ENCODE results near the gene FAM241A.
"Not testable (repeated sequence)": the region's sequence is repeated elsewhere in the genome, so short reads cannot be mapped to it uniquely, and the experiment has no call there.

FAM241A gene

DNA sequence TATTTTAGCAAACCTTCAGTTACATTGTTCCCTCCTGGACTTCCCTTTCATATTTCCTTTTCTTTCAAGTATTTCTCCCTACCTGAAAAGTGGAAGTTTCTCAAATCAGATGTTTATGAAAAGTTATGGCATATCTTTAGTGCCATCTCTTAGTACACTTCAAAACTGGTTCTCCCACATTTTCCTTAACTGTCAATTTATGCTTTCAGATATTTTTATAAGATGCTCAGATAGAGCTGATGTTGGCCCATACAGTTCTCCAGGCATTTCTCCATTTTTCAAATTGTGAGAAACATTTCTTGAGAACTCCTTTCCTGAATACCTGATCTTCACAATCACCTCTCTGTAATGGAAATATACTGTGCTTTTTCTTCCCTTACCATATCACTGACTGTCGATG lies 53.8 kb downstream of the FAM241A start:
- Mint-ChIP-seq H3K36me3 (no peaks in the 10 kb centered on the region), H3K9me3 (no peaks in the 10 kb centered on the region), H3K27me3 (no peaks in the 10 kb centered on the region), H3K4me3 (no peak overlapping the region), H3K4me1 (peaks cover 13% of the 10 kb centered on the region), H3K27ac (no peak overlapping the region)
- no peak for DNase-seq
- CTCF ChIA-PET: interaction anchor here (1.0 kb wide), 1 partner anchor 99 kb away, joined by 3 read pairs; no protein-coding TSS in a partner anchor

DNA sequence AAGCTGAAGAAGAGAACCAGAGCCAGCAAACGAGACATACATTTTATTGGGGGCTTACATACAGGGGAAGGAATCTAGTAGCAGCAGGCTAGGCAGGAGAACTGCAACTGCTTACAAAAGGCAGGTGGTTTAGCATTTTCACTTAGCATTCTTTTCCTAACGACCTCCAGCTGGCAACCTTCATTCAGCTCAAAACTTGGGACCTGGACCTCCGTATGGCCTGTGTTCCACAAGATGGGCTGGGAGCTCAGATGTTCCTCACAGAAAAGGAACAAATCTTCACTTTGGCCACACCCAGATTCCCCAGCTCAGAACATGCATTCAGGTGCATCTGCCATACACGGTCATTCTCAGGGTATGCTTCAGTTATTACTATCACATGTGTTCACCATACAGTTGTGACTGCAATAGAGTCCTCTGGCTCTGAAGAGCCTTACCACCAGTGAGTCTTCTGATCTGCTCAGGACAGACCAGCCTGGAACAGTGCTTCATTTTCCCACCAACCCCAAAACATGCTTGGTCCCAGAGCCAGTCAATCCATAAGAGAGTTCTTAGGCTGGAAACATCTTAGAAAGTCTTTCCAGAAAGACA lies 56.8 kb downstream of the FAM241A start:
- no peaks in the 10 kb centered on the region for H3K36me3 Mint-ChIP-seq
- H3K4me3 Mint-ChIP-seq: no peak overlapping the region
- CTCF ChIA-PET: interaction anchor here (1.1 kb wide), 1 partner anchor 10 kb away, joined by 3 read pairs; no protein-coding TSS in a partner anchor
- H3K27ac Mint-ChIP-seq: no peak overlapping the region
- peaks cover 13% of the 10 kb centered on the region for H3K4me1 Mint-ChIP-seq
- H3K27me3 Mint-ChIP-seq: no peaks in the 10 kb centered on the region
- DNase-seq: no peak
- H3K9me3 Mint-ChIP-seq: no peaks in the 10 kb centered on the region

GRCh38 chr4:112203593-112203992 lies 58.3 kb downstream of the FAM241A start:
- H3K4me1 Mint-ChIP-seq: peaks cover 13% of the 10 kb centered on the region
- CTCF ChIA-PET: interaction anchor here (0.6 kb wide), 1 partner anchor 128 kb away, joined by 3 read pairs; no protein-coding TSS in a partner anchor
- H3K4me3 Mint-ChIP-seq: no peak overlapping the region

DNA sequence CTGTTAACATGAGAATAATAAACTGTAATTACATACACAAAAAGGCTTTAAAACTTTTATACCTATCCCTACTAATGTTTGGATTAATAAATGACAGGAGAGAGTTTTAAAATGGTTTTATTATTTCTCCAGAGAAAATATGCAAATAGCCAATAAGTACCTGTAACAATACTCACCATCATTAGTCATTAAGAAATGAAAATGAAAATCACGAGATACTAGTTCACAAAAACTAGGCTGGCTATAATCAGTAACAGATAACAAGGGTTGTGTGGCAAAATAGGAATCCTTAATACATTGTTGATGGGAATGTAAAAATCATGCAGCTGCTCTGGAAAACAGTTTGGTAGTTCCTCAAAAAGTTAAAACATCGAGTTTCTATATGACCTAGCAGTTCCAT lies 61.2 kb downstream of the FAM241A start:
- H3K9me3 Mint-ChIP-seq: no peaks in the 10 kb centered on the region
- no peaks in the 10 kb centered on the region for H3K36me3 Mint-ChIP-seq
- H3K27me3 Mint-ChIP-seq: peaks cover 6% of the 10 kb centered on the region
- H3K4me3 Mint-ChIP-seq: no peak overlapping the region
- CTCF ChIA-PET: no interaction called here
- H3K27ac Mint-ChIP-seq: no peak overlapping the region
- no peaks in the 10 kb centered on the region for H3K4me1 Mint-ChIP-seq
- no peak for DNase-seq

More at GRCh38 chr4:112203593-112203992, 58.3 kb downstream of the FAM241A start:
- H3K36me3 Mint-ChIP-seq: no peaks in the 10 kb centered on the region
- no peak for DNase-seq
- no peaks in the 10 kb centered on the region for H3K9me3 Mint-ChIP-seq
- H3K27ac Mint-ChIP-seq: no peak overlapping the region
- no peaks in the 10 kb centered on the region for H3K27me3 Mint-ChIP-seq

DNA sequence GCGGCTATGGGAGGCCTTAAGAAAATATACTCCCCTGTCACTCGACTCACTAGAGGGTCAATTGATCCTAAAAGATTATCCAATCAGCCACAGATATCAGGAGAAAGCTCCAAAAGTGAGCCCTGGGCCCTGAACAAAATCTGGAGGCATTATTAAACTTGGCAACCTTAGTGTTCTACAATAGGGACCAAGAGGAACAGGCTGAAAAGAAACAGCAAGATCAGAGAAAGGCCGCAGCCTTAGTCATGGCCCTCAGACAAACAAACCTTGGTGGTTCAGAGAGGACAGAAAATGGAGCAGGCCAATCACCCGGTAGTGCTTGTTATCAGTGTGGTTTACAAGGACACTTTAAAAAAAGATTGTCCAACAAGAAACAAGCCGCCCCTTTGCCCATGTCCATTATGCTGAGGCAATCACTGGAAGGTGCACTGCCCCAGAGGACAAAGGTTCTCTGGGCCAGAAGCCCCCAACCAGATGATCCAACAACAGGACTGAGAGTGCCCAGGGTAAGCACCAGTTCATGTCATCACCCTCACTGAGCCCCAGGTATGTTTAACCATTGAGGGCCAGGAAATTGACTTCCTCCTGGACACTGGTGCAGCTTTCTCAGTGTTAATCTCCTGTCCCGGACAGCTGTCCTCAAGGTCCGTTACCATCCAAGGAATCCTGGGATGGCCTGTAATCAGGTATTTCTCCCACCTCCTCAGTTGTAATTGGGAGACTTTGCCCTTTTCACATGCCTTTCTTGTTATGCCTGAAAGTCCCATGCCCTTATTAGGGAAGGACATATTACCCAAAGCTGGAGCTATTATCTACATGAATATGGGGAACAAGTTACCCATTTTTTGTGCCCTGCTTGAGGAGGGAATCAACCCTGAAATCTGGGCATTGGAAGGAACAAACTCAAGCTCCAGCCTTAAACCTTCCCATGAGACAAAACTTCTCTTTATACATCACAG lies 63.2 kb downstream of the FAM241A start:
- H3K27ac Mint-ChIP-seq, H3K36me3 Mint-ChIP-seq, H3K4me3 Mint-ChIP-seq, H3K27me3 Mint-ChIP-seq, CTCF ChIA-PET, DNase-seq, H3K4me1 Mint-ChIP-seq, H3K9me3 Mint-ChIP-seq: not testable (repeated sequence)

DNA sequence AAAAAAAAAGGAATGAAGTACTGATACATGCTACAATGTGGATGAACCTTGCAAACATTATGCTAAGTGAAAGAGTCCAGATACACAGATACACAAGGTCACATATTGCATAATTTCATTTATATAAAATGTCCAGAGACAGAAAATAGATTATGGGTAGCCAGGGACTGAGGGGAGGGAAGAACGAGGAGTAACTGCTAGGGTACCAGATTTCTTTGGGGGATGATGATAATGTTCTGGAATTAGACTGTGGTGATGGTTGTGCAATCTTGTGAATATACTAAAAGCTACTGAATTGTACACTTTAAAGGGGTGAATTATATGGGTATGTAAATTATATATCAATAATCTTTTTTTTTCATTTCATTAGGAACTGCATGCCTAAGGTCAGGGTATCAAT lies 65.5 kb downstream of the FAM241A start:
- H3K36me3 Mint-ChIP-seq: no peaks in the 10 kb centered on the region
- H3K4me3 Mint-ChIP-seq: no peak overlapping the region
- H3K9me3 Mint-ChIP-seq: no peaks in the 10 kb centered on the region
- peaks cover 6% of the 10 kb centered on the region for H3K27me3 Mint-ChIP-seq
- H3K4me1 Mint-ChIP-seq: peaks cover 5% of the 10 kb centered on the region
- DNase-seq: no peak
- CTCF ChIA-PET: interaction anchor here (1.0 kb wide), 1 partner anchor 314 kb away, joined by 4 read pairs; no protein-coding TSS in a partner anchor
- H3K27ac Mint-ChIP-seq: no peak overlapping the region

DNA sequence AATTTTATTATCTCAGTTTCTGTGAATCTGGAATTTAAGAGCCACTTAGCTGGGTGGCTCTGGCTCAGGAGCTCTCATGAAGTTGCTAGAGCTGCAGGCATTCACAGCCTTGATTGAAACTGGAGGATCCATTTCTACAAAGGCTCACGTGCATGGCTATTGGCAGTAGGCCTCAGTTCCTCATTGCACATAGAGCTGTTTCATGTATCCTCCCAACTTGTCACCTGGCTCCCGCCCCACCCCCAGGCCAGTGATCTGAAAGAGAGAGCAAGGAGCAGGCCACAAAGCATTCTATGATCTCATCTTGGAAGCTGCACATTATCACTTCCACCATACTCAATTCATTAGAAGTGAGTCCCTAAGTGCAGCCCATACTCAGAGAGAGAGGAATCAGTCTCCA lies 67.8 kb downstream of the FAM241A start:
- peaks cover 5% of the 10 kb centered on the region for H3K4me1 Mint-ChIP-seq

DNA sequence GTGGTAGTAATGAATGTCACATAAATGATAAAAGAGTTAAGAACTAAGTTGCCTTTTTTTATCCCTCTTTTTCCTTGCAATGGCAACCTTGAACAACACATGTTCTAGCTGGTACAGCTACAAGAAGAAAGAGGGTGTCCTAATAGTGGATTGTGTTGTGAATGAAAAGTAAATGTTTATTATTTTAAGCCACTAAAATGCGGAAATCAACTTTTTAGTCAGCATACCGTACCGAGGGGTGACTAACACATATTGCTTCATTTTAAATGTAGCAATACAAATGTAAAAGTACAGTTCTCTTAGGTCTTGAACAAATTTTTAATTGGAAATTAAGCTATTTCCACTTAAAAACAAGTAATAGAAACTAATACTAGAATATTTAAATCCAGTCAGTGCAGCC lies 68.6 kb downstream of the FAM241A start:
- no peak overlapping the region for H3K27ac Mint-ChIP-seq
- no peaks in the 10 kb centered on the region for H3K36me3 Mint-ChIP-seq
- no peak overlapping the region for H3K4me3 Mint-ChIP-seq
- CTCF ChIA-PET: interaction anchor here (1.0 to 4.3 kb wide), 12 partner anchors 14 to 311 kb away, joined by 3 to 18 read pairs (median 5); no protein-coding TSS in a partner anchor
- no peaks in the 10 kb centered on the region for H3K9me3 Mint-ChIP-seq
- DNase-seq: no peak
- H3K4me1 Mint-ChIP-seq: peaks cover 5% of the 10 kb centered on the region
- peaks cover 6% of the 10 kb centered on the region for H3K27me3 Mint-ChIP-seq

More for the DNA sequence above, 67.8 kb downstream of the FAM241A start:
- Mint-ChIP-seq H3K27me3 (peaks cover 6% of the 10 kb centered on the region), H3K27ac (no peak overlapping the region), H3K36me3 (no peaks in the 10 kb centered on the region), H3K9me3 (no peaks in the 10 kb centered on the region), H3K4me3 (no peak overlapping the region)
- CTCF ChIA-PET: interaction anchor here (1.3 to 4.3 kb wide), 4 partner anchors 13 to 311 kb away, joined by 4 to 17 read pairs (median 8); no protein-coding TSS in a partner anchor
- DNase-seq: no peak

DNA sequence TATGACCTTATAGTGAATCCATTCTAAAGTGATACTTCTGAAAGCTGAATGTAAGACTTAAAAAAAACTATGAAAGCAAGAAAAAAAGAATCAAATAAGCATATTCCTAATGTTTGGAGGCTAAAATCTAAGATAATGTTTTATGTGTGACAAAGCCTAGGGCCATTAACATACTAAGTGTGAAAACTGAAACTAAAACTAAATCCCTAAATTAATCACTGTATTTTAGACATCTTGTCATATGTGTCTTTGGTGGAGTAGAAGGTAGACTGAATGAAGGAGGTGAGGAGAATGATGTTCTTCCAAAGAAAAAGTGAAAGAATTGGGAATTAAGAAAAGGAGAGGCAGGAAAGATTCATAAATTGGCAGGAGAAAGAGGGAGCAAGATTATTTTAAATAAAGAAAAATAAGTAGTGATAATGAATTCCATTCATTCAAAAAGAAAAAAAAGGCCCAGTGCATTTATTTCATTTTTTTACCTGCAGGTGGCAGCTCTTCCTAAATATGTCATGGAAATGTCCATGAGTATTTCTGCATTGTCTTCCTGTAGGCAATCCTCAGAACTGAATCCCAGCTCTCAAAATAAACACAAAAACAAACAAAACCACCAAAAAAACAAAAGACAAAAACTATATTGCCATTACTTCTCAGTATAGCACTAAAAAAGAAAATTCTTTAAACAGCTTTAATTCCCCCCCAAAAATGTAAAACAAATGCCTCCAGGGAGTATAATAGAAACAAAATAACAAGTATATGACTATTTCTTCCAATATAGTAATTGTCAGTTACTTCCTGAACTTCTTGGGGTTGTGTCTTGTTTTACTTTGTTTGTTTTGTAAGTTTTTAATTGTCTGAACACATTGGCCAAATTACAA lies 69.4 kb downstream of the FAM241A start:
- no peak for DNase-seq
- H3K9me3 Mint-ChIP-seq: no peaks in the 10 kb centered on the region
- H3K36me3 Mint-ChIP-seq: no peaks in the 10 kb centered on the region
- CTCF ChIA-PET: interaction anchor here (0.7 to 4.3 kb wide), 16 partner anchors 11 to 391 kb away, joined by 3 to 18 read pairs (median 4); no protein-coding TSS in a partner anchor
- no peak overlapping the region for H3K4me3 Mint-ChIP-seq
- H3K27ac Mint-ChIP-seq: no peak overlapping the region
- H3K4me1 Mint-ChIP-seq: peaks cover 5% of the 10 kb centered on the region
- H3K27me3 Mint-ChIP-seq: peaks cover 6% of the 10 kb centered on the region

- Mint-ChIP-seq H3K27ac (no peak overlapping the region), H3K36me3 (no peaks in the 10 kb centered on the region), H3K9me3 (peaks cover 6% of the 10 kb centered on the region), H3K4me1 (peaks cover 6% of the 10 kb centered on the region), H3K27me3 (peaks cover 6% of the 10 kb centered on the region), H3K4me3 (no peak overlapping the region)
- DNase-seq: no peak
- CTCF ChIA-PET: interaction anchor here (1.1 to 1.3 kb wide), 2 partner anchors 15 to 120 kb away, joined by 3 to 4 read pairs; no protein-coding TSS in a partner anchor
Measured at GRCh38 chr4:112219826-112220366, 74.6 kb downstream of the FAM241A start.

GRCh38 chr4:112222219-112222955 lies 77.1 kb downstream of the FAM241A start:
- CTCF ChIA-PET: interaction anchor here (1.1 kb wide), 1 partner anchor 122 kb away, joined by 3 read pairs; no protein-coding TSS in a partner anchor
- H3K9me3 Mint-ChIP-seq: peaks cover 6% of the 10 kb centered on the region
- H3K36me3 Mint-ChIP-seq: no peaks in the 10 kb centered on the region

GRCh38 chr4:112225157-112225556 lies 79.9 kb downstream of the FAM241A start:
- Mint-ChIP-seq H3K9me3 (peaks cover 6% of the 10 kb centered on the region), H3K36me3 (no peaks in the 10 kb centered on the region), H3K27me3 (peaks cover 10% of the 10 kb centered on the region), H3K4me3 (no peak overlapping the region), H3K27ac (no peak overlapping the region), H3K4me1 (peaks cover 7% of the 10 kb centered on the region)
- DNase-seq: no peak
- CTCF ChIA-PET: interaction anchor here (1.2 to 1.4 kb wide), 2 partner anchors 8 to 10 kb away, joined by 3 to 6 read pairs; no protein-coding TSS in a partner anchor

More at GRCh38 chr4:112222219-112222955, 77.1 kb downstream of the FAM241A start:
- DNase-seq: no peak
- H3K27me3 Mint-ChIP-seq: peaks cover 6% of the 10 kb centered on the region
- no peak overlapping the region for H3K27ac Mint-ChIP-seq
- peaks cover 6% of the 10 kb centered on the region for H3K4me1 Mint-ChIP-seq
- no peak overlapping the region for H3K4me3 Mint-ChIP-seq
